Posterior cingulate gyrus (tissue), 11 donors: ENCODE results near the gene OR2T11.
A peak's percentile ranks its signal among the peaks of the same experiment; 100 is the strongest.
"Not testable (repeated sequence)": the region's sequence is repeated elsewhere in the genome, so short reads cannot be mapped to it uniquely, and the experiment has no call there.

Experiments used
- DNase-seq, 10 donors: peaks; one replicate each; pipeline versions ENCODE4 v3.0.0 to v3.0.0-alpha.2; 2020 to 2021; ENCODE audit warnings: mixed read lengths in 3 of 10
- intact Hi-C: fragments of 100-400 bp; cut with DNase I; formaldehyde crosslinking; loops from one replicate; pipeline ENCODE4 v1.15.1; 2023

The OR2T11 gene

GRCh38 chr1:248621770-248622169 lies 13.1 kb downstream of the OR2T11 start:
- no peak for DNase-seq
- intact Hi-C loops = loop anchor here (1.0 kb wide), 1 partner anchor 186 kb away; no protein-coding TSS in a partner anchor

- peak in 8 of 10 donors; percentile 40 to 86 (median 62) for DNase-seq
- intact Hi-C loops = no loop called here
Observed at GRCh38 chr1:248618878-248619277, 16.0 kb downstream of the OR2T11 start.

DNA sequence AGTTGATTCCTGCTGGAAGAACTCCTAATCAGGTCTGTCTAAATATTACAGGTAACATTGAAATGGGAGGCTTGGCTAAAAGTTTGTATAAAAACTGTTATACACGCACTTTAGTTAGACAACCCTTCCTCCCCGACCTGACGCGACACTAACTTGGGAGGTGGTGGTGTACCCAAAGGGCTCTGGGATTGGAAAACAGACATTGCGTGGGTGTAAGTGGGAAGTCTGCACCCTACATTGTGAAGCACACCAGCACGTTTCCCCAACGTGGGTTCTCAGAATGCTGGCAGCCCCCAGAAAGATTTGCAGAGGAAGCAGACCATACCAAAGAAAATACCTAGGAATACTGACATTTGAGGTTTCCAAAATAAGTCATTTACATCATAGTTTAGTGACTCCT lies 16.8 kb downstream of the OR2T11 start:
- DNase-seq = peak in 1 of 10 donors; percentile 52
- intact Hi-C loops = no loop called here

DNA sequence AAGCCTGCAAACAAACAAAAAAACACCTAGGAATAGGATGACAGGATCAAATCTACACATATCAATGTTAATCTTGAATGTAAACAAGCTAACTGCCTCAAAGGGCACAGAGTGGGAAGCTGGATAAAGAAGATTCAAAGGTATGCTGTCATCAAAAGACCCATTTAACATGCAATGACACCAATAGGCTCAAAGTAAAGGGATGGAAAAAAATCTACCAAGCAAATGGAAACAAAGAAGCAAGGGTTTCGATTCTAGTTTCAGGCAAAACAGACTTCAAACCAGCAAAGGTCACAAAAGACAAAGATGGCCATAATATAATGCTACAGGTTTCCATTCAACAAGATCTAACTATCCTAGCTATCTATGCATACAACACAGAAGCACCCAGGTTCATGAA lies 21.1 kb downstream of the OR2T11 start:
- intact Hi-C loops = no loop called here

GRCh38 chr1:248611883-248612414 lies 22.9 kb downstream of the OR2T11 start:
- DNase-seq = no peak

More for the DNA sequence above, 21.1 kb downstream of the OR2T11 start:
- no peak for DNase-seq

GRCh38 chr1:248610301-248610700 lies 24.6 kb downstream of the OR2T11 start:
- intact Hi-C loops = no loop called here
- DNase-seq = no peak

More at GRCh38 chr1:248611883-248612414, 22.9 kb downstream of the OR2T11 start:
- intact Hi-C loops = no loop called here

DNA sequence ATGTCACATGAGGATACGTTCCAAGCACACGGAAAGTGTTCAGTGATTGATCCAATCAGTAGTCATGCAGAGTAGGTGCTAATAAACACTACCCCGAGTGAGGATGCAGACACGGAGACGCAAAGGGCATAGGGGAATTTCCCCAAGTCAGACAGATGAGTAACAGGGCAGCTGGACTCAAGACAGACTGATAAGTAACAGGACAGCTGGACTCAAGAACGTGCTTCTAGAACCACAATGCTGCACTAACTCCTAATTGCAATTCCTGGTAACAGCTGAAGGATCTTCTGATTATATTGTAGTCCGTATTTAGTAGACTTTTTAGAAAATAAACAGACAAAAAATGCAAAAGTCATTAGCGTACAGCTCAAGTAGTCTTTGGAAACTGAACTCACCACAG lies 35.5 kb downstream of the OR2T11 start:
- DNase-seq = no peak

DNA sequence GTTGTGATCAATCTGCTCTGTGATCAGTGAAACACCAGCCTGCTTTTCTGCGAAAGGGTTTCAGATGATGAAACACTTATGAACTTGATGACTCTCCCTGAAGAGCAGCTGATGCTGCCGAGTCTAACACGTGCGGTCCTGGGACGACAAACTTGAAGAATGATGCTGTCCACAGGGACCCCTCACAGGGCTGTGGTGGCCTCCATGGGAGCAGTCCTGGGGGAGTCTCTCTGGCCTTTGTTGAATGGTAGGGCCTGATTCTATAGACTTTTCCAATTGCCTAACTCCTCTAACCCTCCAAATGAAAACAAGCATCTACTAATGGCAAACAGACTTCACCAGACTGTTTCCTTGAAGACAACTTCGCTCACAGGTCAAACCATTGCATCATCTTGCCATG lies 37.3 kb downstream of the OR2T11 start, which contains the start of gene OR2T10:
Gene OR2T10, minus strand, starts transcription at position 112 of the 400 bp plus-strand sequence. CDS start 3,932 bp downstream, outside the sequence.
- intact Hi-C loops = no loop called here
- peak in 2 of 10 donors; percentile 39 to 64 for DNase-seq

More for the DNA sequence above, 35.5 kb downstream of the OR2T11 start:
- intact Hi-C loops = no loop called here

DNA sequence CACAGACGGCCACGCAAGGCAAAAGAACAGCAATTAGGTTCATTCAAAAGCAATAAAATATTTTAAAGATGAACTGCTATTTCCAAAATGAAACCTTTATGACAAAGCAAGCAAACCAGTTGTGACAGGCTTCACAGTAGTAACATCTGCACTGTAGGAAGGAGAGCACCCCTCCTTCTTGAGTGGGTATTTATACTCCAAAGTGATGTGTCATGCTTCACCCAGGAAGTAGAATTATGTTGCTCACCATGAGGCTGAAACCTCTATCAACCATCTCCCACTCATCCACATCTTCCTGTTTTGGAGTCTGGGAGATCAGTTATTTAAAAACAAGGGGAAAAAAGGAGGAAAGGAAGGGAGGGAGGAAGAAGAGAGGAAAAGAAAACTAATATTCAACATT lies 38.3 kb downstream of the OR2T11 start:
- intact Hi-C loops = no loop called here
- DNase-seq = no peak

DNA sequence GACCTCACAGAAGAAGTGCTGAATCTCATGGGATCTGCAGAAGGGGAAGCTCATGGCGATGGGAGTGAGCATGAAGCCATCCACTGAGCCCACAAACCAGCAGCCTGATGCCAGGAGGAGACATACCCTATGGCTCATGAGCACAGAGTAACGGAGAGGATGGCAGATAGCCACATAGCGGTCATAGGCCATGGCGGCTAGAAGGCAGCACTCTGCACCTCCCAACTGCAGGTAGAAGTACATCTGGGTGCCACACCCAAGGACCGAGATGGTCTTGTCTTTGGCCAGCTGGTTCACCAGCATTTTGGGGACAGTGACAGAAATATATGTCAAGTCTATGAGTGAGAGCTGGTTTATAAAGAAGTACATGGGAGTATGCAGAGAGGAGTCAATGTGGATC lies 41.7 kb downstream of the OR2T11 start:
- DNase-seq = peak in 2 of 10 donors; percentile 16 to 59
- intact Hi-C loops = no loop called here

DNA sequence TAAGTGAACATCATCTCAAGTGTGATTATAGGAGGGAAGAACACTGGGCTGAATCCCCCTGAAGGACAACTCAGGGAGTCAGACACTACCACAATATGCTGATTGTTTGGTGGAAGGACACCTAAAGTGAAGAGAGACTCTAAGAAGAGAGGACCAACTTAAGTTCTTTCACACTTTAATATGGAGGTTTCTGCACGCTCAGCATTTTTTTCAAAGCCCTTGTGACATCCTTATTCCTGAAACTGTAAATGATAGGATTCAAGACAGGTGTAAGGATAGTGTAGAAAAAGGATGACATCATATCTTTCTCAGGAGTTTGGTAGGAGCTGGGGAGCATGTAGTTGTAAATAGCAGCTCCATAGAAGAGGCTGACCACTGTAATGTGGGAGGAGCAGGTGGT lies 42.2 kb downstream of the OR2T11 start:
- intact Hi-C loops = no loop called here
- DNase-seq = no peak

GRCh38 chr1:248590055-248590454 lies 44.8 kb downstream of the OR2T11 start:
- peak in 3 of 10 donors; percentile 31 to 76 (median 68) for DNase-seq
- intact Hi-C loops = no loop called here

DNA sequence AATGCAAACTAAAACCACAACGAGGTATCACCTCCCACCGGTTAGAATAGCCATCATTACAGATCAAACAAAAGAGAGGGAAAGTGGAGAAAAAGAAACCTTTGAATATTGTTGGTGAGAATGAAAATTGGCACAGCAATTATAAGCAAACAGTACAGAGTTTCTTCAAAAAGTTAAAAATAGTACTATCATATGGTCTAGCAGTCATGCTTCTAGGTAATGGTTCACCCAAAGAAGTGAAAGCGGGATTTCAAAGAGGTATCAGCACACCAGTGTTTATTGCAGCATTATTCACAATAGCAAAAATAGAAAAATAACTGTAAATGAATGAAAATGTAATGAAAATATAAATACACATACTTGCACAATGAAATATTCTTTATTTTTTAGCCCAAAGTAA lies 45.6 kb downstream of the OR2T11 start:
- no peak for DNase-seq
- intact Hi-C loops = no loop called here

GRCh38 chr1:248585266-248585665 lies 49.6 kb downstream of the OR2T11 start:
- intact Hi-C loops = no loop called here
- no peak for DNase-seq

GRCh38 chr1:248576260-248576980 lies 58.5 kb downstream of the OR2T11 start:
- no peak for DNase-seq
- intact Hi-C loops = no loop called here

DNA sequence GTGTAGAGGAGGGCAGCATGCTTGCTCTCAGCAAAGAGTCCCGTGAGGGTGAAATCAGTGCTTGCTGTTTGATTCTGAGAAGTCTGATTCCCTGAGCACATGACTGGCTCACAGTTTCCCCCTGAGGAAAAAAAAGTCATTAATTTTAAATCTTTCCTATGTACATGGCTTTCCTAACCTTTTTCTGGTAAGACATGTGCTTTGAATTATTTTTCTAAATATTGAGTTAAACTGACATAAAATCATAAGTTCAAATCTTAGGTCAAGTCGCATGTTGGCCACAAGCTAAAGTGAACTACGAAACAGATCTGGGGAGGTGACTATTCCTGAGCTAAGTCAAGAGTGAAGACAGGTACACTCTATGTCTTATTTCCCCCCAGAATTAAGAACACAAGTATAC lies 60.2 kb downstream of the OR2T11 start, which contains the start of gene OR2T34:
Gene OR2T34, minus strand, starts transcription at position 101 of the 400 bp plus-strand sequence. Its CDS starts 0 bp downstream, at position 101.
- DNase-seq, intact Hi-C loops: not testable (repeated sequence)

DNA sequence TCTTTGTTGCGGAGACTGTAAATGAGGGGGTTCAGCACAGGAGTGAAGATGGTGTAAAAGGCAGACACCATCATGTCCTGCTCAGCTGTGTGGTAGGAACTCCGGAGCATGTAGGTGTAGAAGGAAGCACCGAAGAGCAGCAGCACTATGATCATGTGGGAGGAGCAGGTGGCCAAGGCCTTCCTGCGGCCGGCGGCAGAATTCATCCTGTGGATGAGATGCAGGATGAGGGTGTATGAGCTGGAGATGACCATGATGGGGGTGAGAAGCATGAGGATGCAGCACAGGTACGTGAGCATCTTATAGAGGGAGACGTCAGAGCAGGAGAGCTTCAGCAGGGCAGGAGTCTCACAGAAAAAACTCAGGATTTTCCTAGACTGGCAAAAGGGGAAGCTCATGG lies 61.0 kb downstream of the OR2T11 start:
- intact Hi-C loops, DNase-seq: not testable (repeated sequence)
